GM23338 (cell line): ENCODE data around the gene SACM1L. TPM values are rescaled to one million over a fixed set of nuclear protein-coding genes. Genes with fewer than 3 reads are reported as not detected.

Experiments used
- ATAC-seq: fragments of 200-7000 bp; cut with Tn5 transposase; 3 replicates; pipeline ENCODE4 v1.9.1; 2020
- DNase-seq: peaks from one replicate; pipeline ENCODE4 v3.0.0-alpha.2; 2015; ENCODE audit warnings: low spot score
- H2AFZ ChIP-seq: fragments of 200-600 bp; sonication (generic); 2 replicates; pipeline ENCODE4 v1.8.0; 2016; ENCODE audit warnings: antibody characterized with exemption, mild to moderate bottlenecking, moderate library complexity
- H3F3A ChIP-seq: fragments of 200-600 bp; sonication (generic); replicated peaks from 2 replicates; pipeline ENCODE4 v1.8.0; 2017; ENCODE audit warnings: antibody characterized with exemption, mixed run types, low read depth
- H3K27ac ChIP-seq: fragments of 200-600 bp; sonication (generic); 2 replicates; pipeline ENCODE4 v1.6.1; 2016; ENCODE audit warnings: low read depth
- H3K27me3 ChIP-seq: fragments of 200-600 bp; sonication (generic); 2 replicates; pipeline ENCODE4 v1.8.0; 2016; ENCODE audit warnings: mild to moderate bottlenecking, mixed run types, moderate library complexity; ENCODE audit not compliant: insufficient read depth
- H3K36me3 ChIP-seq: fragments of 200-600 bp; sonication (generic); 2 replicates; pipeline ENCODE4 v1.8.0; 2016; ENCODE audit warnings: mild to moderate bottlenecking; ENCODE audit not compliant: insufficient read depth
- H3K4me1 ChIP-seq: fragments of 200-600 bp; sonication (generic); 2 replicates; pipeline ENCODE4 v1.8.0; 2016; ENCODE audit warnings: mild to moderate bottlenecking, moderate library complexity; ENCODE audit not compliant: insufficient read depth
- H3K4me2 ChIP-seq: fragments of 200-600 bp; sonication (generic); 2 replicates; pipeline ENCODE4 v1.7.1; 2017; ENCODE audit warnings: mixed run types
- H3K4me3 ChIP-seq: fragments of 200-600 bp; sonication (generic); 2 replicates; pipeline ENCODE4 v1.6.1; 2016; ENCODE audit warnings: mixed run types
- H3K79me2 ChIP-seq: fragments of 200-600 bp; sonication (generic); replicated peaks from 2 replicates; pipeline ENCODE4 v1.8.0; 2017; ENCODE audit warnings: mild to moderate bottlenecking; ENCODE audit not compliant: insufficient read depth
- H3K9me2 ChIP-seq: fragments of 200-600 bp; sonication (generic); 2 replicates; pipeline ENCODE4 v1.8.0; 2017; ENCODE audit not compliant: insufficient read depth
- H4K20me1 ChIP-seq: fragments of 200-600 bp; sonication (generic); replicated peaks from 2 replicates; pipeline ENCODE4 v1.8.0; 2017; ENCODE audit warnings: mild to moderate bottlenecking; ENCODE audit not compliant: insufficient read depth
- H3K27ac Mint-ChIP-seq: 2 replicates; pipeline ENCODE4 v1.8.0; 2020; ENCODE audit warnings: inconsistent platforms, mild to moderate bottlenecking, moderate library complexity, mixed read lengths
- H3K27me3 Mint-ChIP-seq: 3 replicates; pipeline ENCODE4 v1.8.0; 2022; ENCODE audit warnings: low read depth, mild to moderate bottlenecking, moderate library complexity, mixed read lengths, inconsistent platforms; ENCODE audit not compliant: insufficient read depth, poor library complexity
- H3K36me3 Mint-ChIP-seq: 3 replicates; pipeline ENCODE4 v1.8.0; 2021; ENCODE audit warnings: low read depth, mild to moderate bottlenecking, inconsistent platforms, moderate library complexity, mixed read lengths
- H3K4me1 Mint-ChIP-seq: 3 replicates; pipeline ENCODE4 v1.8.0; 2020; ENCODE audit warnings: mild to moderate bottlenecking, inconsistent platforms, mixed read lengths
- H3K4me3 Mint-ChIP-seq: 3 replicates; pipeline ENCODE4 v1.8.0; 2021; ENCODE audit warnings: moderate library complexity, mild to moderate bottlenecking, inconsistent platforms, mixed read lengths
- H3K9me3 Mint-ChIP-seq: 3 replicates; pipeline ENCODE4 v1.8.0; 2020; ENCODE audit warnings: moderate library complexity, mild to moderate bottlenecking, inconsistent platforms, mixed read lengths
- CREB1 ChIP-seq: fragments of 250-450 bp; sonication (Bioruptor Pico); IDR thresholded peaks from 2 replicates; pipeline ENCODE4 v1.5.0; 2020; ENCODE audit warnings: low read depth, mild to moderate bottlenecking, moderate library complexity
- EZH2 ChIP-seq: fragments of 200-600 bp; sonication (generic); IDR thresholded peaks from one replicate; pipeline ENCODE4 v1.8.0; 2017; ENCODE audit warnings: antibody characterized with exemption, mild to moderate bottlenecking, low read depth; ENCODE audit not compliant: unreplicated experiment
- EZH2phosphoT487 ChIP-seq: fragments of 200-600 bp; sonication (generic); IDR thresholded peaks from one replicate; pipeline ENCODE4 v1.8.1; 2018; ENCODE audit warnings: antibody characterized with exemption; ENCODE audit not compliant: unreplicated experiment
- JUNB ChIP-seq: IDR thresholded peaks from one replicate; pipeline ENCODE4 v1.6.1; 2016; ENCODE audit warnings: antibody characterized with exemption; ENCODE audit not compliant: unreplicated experiment
- NANOG ChIP-seq: IDR thresholded peaks from 2 replicates; pipeline ENCODE4 v1.6.1; 2016; ENCODE audit warnings: antibody characterized with exemption, borderline replicate concordance
- POLR2AphosphoS5 ChIP-seq: IDR thresholded peaks from 2 replicates; pipeline ENCODE4 v1.6.1; 2016; ENCODE audit warnings: antibody characterized with exemption, low read depth
- STAT1 ChIP-seq: IDR thresholded peaks from one replicate; pipeline ENCODE4 v1.6.1; 2016; ENCODE audit warnings: antibody characterized with exemption; ENCODE audit not compliant: unreplicated experiment
- ZNF331 ChIP-seq: fragments of 250-450 bp; sonication (Bioruptor Pico); IDR thresholded peaks from 2 replicates; pipeline ENCODE4 v1.5.0; 2020; ENCODE audit warnings: low read depth, mild to moderate bottlenecking, moderate library complexity
- polyA plus RNA-seq: library from polyadenylated mRNA; unstranded; fragments of >200 nt; fragmentation: Nextera tagmentation; extraction: Ambion mirVana; gene quantifications from 2 replicates; pipeline ENCODE4 v1.2.1, GENCODE V29; 2016
- total RNA-seq: library from RNA; depleted of rRNA; stranded (reverse); fragments of >200 nt; shearing (Covaris generic); gene quantifications from 2 replicates; pipeline ENCODE4 v1.2.3, GENCODE V29; 2014
- TF ChIP-seq, protein P1 (sequence below): IDR thresholded peaks from 2 replicates; pipeline ENCODE4 v1.6.1; 2016; ENCODE audit warnings: antibody characterized with exemption
- TF ChIP-seq, protein P2 (sequence below), 2 experiments: fragments of 200-600 bp in 1 of 2; sonication (generic) in 1 of 2; conservative IDR thresholded peaks; 2 replicates each; pipeline versions ENCODE4 v1.5.1 to v1.6.1; 2016 to 2017; ENCODE audit warnings: antibody characterized with exemption in 2 of 2, low read depth in 2 of 2, mild to moderate bottlenecking in 2 of 2, moderate library complexity in 1 of 2
- TF ChIP-seq, protein P3 (sequence below): IDR thresholded peaks from one replicate; pipeline ENCODE4 v1.6.1; 2018; ENCODE audit warnings: antibody characterized with exemption; ENCODE audit not compliant: unreplicated experiment

SACM1L gene
- total and polyA plus RNA-seq, 2 experiments from 2014 or later: 43.5 to 97.8 TPM

DNA sequence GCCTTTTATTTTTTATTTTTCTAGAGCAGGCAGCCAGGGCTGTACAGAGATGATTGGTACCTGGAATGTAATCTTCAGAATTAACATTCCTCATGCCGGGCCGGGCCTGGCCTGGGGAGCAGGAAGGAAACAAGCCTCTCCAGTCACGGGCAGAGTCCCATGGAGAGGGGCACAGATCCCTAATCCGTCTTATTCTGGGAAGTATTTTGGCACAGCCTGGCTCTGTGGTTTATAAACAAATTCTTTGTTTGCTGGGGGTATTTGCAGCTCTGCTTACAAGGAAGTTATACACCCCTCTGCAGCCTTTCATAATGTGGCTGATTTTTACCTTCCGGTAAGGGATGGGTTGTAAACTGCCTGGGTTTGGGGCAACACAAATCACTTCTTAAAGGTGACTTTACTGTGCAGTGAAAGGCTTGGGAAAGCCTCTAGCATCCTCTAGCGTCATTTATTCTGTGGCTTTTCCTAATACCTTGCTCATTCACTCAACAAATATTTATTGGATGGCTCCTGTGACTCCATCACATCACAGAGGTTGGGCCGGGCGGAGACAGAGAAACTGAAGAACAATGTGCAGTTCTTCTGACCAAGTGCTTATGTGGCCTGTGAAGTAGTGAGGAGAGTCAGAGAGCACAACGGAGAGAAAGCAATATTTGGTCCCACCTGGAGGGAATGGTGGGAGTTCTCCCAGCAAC, 104.4 kb downstream of the SACM1L start:
- Mint-ChIP-seq H3K27me3 (peaks cover 34% of the 10 kb centered on the region), H3K4me1 (peaks cover 12% of the 10 kb centered on the region), H3K27ac (no peak overlapping the region), H3K9me3 (peaks cover 20% of the 10 kb centered on the region; the same call in 2 of the 3 replicates), H3K4me3 (no peak overlapping the region), H3K36me3 (peaks cover 8% of the 10 kb centered on the region; the same call in 1 of the 3 replicates)
- H3K4me2 ChIP-seq: no peak overlapping the region
- no peaks in the 10 kb centered on the region for H3F3A ChIP-seq
- no peak overlapping the region; the same call in 1 of the 2 replicates for H2AFZ ChIP-seq
- TF ChIP-seq JUNB (no peak), CREB1 (CRISPR knock-in tag) (no peak)
- TF ChIP-seq, protein P1, sequence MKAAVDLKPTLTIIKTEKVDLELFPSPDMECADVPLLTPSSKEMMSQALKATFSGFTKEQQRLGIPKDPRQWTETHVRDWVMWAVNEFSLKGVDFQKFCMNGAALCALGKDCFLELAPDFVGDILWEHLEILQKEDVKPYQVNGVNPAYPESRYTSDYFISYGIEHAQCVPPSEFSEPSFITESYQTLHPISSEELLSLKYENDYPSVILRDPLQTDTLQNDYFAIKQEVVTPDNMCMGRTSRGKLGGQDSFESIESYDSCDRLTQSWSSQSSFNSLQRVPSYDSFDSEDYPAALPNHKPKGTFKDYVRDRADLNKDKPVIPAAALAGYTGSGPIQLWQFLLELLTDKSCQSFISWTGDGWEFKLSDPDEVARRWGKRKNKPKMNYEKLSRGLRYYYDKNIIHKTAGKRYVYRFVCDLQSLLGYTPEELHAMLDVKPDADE: no peak
- TF ChIP-seq, protein P2, sequence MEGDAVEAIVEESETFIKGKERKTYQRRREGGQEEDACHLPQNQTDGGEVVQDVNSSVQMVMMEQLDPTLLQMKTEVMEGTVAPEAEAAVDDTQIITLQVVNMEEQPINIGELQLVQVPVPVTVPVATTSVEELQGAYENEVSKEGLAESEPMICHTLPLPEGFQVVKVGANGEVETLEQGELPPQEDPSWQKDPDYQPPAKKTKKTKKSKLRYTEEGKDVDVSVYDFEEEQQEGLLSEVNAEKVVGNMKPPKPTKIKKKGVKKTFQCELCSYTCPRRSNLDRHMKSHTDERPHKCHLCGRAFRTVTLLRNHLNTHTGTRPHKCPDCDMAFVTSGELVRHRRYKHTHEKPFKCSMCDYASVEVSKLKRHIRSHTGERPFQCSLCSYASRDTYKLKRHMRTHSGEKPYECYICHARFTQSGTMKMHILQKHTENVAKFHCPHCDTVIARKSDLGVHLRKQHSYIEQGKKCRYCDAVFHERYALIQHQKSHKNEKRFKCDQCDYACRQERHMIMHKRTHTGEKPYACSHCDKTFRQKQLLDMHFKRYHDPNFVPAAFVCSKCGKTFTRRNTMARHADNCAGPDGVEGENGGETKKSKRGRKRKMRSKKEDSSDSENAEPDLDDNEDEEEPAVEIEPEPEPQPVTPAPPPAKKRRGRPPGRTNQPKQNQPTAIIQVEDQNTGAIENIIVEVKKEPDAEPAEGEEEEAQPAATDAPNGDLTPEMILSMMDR (conservative IDR thresholded peaks at IDR 0.05; ENCODE audit: low read depth in 2 of 2): peak in 1 of 2 experiments; percentile 27; a peak in 1 of 4 replicates
- H3K79me2 ChIP-seq: no peaks in the 10 kb centered on the region
- no peaks in the 10 kb centered on the region for H3K9me2 ChIP-seq
- no peak for DNase-seq
- H3K36me3 ChIP-seq: no peaks in the 10 kb centered on the region
- H4K20me1 ChIP-seq: no peaks in the 10 kb centered on the region
- H3K4me3 ChIP-seq: no peak overlapping the region
- H3K27ac ChIP-seq: no peak overlapping the region
- H3K4me1 ChIP-seq: peaks cover 9% of the 10 kb centered on the region
- no peak for ATAC-seq
- H3K27me3 ChIP-seq: peaks cover 55% of the 10 kb centered on the region

DNA sequence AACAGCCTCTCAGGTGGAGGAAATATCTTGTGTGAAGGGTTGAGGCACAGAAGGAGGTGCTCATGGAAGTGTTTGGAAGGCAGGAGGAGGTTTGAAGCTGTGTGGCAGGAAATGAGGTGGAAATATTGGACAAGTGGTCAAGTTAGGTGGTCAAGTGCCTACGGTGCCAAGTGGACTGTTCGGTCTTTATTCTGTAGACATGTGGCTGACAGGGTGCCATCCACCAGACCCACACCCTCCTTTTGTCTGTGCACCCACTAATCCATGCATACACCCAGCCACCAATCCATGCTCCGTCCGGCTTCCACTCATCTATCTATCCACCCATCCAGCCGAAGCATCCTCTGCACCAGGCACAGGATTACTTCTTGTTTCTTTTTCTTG, 105.0 kb downstream of the SACM1L start:
- DNase-seq (no peak), ATAC-seq (no peak)
- peaks cover 4% of the 10 kb centered on the region; the same call in 1 of the 3 replicates for H3K36me3 Mint-ChIP-seq
- H3K4me3 Mint-ChIP-seq: no peak overlapping the region
- peaks cover 9% of the 10 kb centered on the region for H3K4me1 ChIP-seq
- H3K27me3 Mint-ChIP-seq: peaks cover 39% of the 10 kb centered on the region
- no peak overlapping the region for H3K27ac Mint-ChIP-seq
- no peak overlapping the region for H3K4me2 ChIP-seq
- H2AFZ ChIP-seq: no peak overlapping the region
- no peaks in the 10 kb centered on the region for H3K9me2 ChIP-seq
- H4K20me1 ChIP-seq: no peaks in the 10 kb centered on the region
- H3K9me3 Mint-ChIP-seq: peaks cover 14% of the 10 kb centered on the region; the same call in 2 of the 3 replicates
- no peaks in the 10 kb centered on the region for H3K36me3 ChIP-seq
- no peak overlapping the region for H3K4me3 ChIP-seq
- TF ChIP-seq ZNF331 (CRISPR knock-in tag) (no peak), EZH2phosphoT487 (no peak), STAT1 (no peak), NANOG (no peak), EZH2 (no peak), POLR2AphosphoS5 (no peak)
- TF ChIP-seq, protein P3, sequence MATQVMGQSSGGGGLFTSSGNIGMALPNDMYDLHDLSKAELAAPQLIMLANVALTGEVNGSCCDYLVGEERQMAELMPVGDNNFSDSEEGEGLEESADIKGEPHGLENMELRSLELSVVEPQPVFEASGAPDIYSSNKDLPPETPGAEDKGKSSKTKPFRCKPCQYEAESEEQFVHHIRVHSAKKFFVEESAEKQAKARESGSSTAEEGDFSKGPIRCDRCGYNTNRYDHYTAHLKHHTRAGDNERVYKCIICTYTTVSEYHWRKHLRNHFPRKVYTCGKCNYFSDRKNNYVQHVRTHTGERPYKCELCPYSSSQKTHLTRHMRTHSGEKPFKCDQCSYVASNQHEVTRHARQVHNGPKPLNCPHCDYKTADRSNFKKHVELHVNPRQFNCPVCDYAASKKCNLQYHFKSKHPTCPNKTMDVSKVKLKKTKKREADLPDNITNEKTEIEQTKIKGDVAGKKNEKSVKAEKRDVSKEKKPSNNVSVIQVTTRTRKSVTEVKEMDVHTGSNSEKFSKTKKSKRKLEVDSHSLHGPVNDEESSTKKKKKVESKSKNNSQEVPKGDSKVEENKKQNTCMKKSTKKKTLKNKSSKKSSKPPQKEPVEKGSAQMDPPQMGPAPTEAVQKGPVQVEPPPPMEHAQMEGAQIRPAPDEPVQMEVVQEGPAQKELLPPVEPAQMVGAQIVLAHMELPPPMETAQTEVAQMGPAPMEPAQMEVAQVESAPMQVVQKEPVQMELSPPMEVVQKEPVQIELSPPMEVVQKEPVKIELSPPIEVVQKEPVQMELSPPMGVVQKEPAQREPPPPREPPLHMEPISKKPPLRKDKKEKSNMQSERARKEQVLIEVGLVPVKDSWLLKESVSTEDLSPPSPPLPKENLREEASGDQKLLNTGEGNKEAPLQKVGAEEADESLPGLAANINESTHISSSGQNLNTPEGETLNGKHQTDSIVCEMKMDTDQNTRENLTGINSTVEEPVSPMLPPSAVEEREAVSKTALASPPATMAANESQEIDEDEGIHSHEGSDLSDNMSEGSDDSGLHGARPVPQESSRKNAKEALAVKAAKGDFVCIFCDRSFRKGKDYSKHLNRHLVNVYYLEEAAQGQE: no peak
- TF ChIP-seq, protein P2 (conservative IDR thresholded peaks at IDR 0.05; ENCODE audit: low read depth in 2 of 2): no peak
- TF ChIP-seq, protein P1: no peak
- peaks cover 59% of the 10 kb centered on the region for H3K27me3 ChIP-seq
- H3K4me1 Mint-ChIP-seq: peaks cover 12% of the 10 kb centered on the region
- no peaks in the 10 kb centered on the region for H3K79me2 ChIP-seq
- no peak overlapping the region for H3K27ac ChIP-seq
- H3F3A ChIP-seq: no peaks in the 10 kb centered on the region
